Fibroblast of peridontal ligament (primary cell): ENCODE data around the gene COX14.

ENCODE experiments used
- DNase-seq: peaks from one replicate; pipeline ENCODE4 v3.0.0-alpha.2; 2010; ENCODE audit errors: extremely low read depth

The COX14 gene

GRCh38 chr12:50084775-50085614 is 27.0 kb upstream of the COX14 start, which contains the start of gene SMARCD1:
SMARCD1 (plus strand) TSS chr12:50085342; CDS start chr12:50085370, 28 bp downstream.
- peak; percentile 90 for DNase-seq

GRCh38 chr12:50085615-50086072 is 26.4 kb upstream of the COX14 start:
- no peak for DNase-seq

- no peak for DNase-seq
Measured at GRCh38 chr12:50086148-50086547, 25.9 kb upstream of the COX14 start.

- DNase-seq = no peak
Measured at GRCh38 chr12:50087151-50087550, 24.9 kb upstream of the COX14 start.

- peak; percentile 81 for DNase-seq
Measured at GRCh38 chr12:50087995-50088394, 24.0 kb upstream of the COX14 start.

- peak; percentile 52 for DNase-seq
Measured at GRCh38 chr12:50088577-50089335, 23.3 kb upstream of the COX14 start.

- DNase-seq = no peak
Measured at GRCh38 chr12:50089730-50090129, 22.3 kb upstream of the COX14 start.

- DNase-seq = no peak
Measured at GRCh38 chr12:50090391-50090790, 21.6 kb upstream of the COX14 start.

GRCh38 chr12:50097952-50098351 is 14.1 kb upstream of the COX14 start:
- DNase-seq = no peak

GRCh38 chr12:50099302-50100008 is 12.6 kb upstream of the COX14 start:
- peak; percentile 50 for DNase-seq

- DNase-seq = no peak
Measured at GRCh38 chr12:50100561-50100960, 11.5 kb upstream of the COX14 start.

- DNase-seq = peak; percentile 69
Measured at GRCh38 chr12:50101663-50102062, 10.4 kb upstream of the COX14 start.

- DNase-seq = no peak
Measured at GRCh38 chr12:50102131-50102531, 9.9 kb upstream of the COX14 start.

- DNase-seq = no peak
Measured at GRCh38 chr12:50102646-50103309, 9.3 kb upstream of the COX14 start.

- no peak for DNase-seq
Measured at GRCh38 chr12:50103351-50103750, 8.7 kb upstream of the COX14 start.

GRCh38 chr12:50103767-50104321 is 8.2 kb upstream of the COX14 start, which contains the start of gene GPD1:
GPD1 (plus strand) TSS chr12:50104008; CDS start chr12:50104051, 43 bp downstream.
- DNase-seq = peak; percentile 22

- no peak for DNase-seq
Measured at GRCh38 chr12:50104417-50105366, 7.3 kb upstream of the COX14 start.

- no peak for DNase-seq
Measured at GRCh38 chr12:50105913-50106450, 6.1 kb upstream of the COX14 start.

GRCh38 chr12:50106907-50107306 is 5.1 kb upstream of the COX14 start:
- no peak for DNase-seq
